ENCODE measurements around the gene CCDC186. TPM values are rescaled to one million over a fixed set of nuclear protein-coding genes. Genes with fewer than 3 reads are reported as not detected.
"Not testable (repeated sequence)": the region's sequence is repeated elsewhere in the genome, so short reads cannot be mapped to it uniquely, and the experiment has no call there.

CCDC186 gene
- total RNA-seq, 1 donor from 2014 or later: 28.8 TPM

DNA sequence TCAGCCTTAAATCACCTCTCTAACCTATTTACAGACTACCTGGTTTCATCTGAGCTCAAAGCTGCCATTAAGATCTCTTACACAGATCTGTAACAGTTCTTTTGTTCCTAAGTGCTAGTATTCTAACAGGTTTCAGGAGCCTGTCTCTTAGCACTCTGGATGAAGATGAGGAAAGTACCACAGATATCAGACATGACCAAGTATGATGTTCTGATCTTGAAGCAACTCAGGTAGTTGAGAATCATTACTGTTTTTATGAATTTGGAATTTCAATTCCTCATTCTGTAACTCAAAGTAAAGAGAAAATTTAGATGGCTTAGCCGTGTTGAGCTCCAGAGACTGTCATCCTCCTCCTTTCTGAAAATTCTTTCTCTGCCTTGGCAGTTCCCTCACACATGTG is 30.8 kb downstream of the CCDC186 start:
- H3K27me3 ChIP-seq (ENCODE audit: insufficient read depth, low read length): no peaks in the 10 kb centered on the region
- H3K9me3 ChIP-seq (ENCODE audit: insufficient read depth, low read depth, low read length): no peaks in the 10 kb centered on the region
- TF ChIP-seq EZH2 (IDR thresholded peaks at IDR 0.05; ENCODE audit: insufficient read depth, low read length) (no peak), CTCF (IDR thresholded peaks at IDR 0.05; ENCODE audit: insufficient read depth, low read depth, low read length) (no peak)
- H2AFZ ChIP-seq (ENCODE audit: low read depth, low read length): no peak overlapping the region
- H3K4me3 Mint-ChIP-seq (ENCODE audit: unreplicated experiment): no peak overlapping the region
- no peaks in the 10 kb centered on the region for H3K4me1 ChIP-seq (ENCODE audit: insufficient read depth, low read length)
- peaks cover 9% of the 10 kb centered on the region for H3K36me3 Mint-ChIP-seq (ENCODE audit: low read depth, unreplicated experiment)
- no peaks in the 10 kb centered on the region for H3K27me3 Mint-ChIP-seq (ENCODE audit: low read depth, unreplicated experiment)
- no peak overlapping the region for H3K4me3 ChIP-seq (ENCODE audit: insufficient read depth, low read depth, low read length)
- no peaks in the 10 kb centered on the region for H3K9me3 Mint-ChIP-seq (ENCODE audit: unreplicated experiment)
- DNase-seq (ENCODE audit: low read depth) (no peak), FAIRE-seq (no peak)
- H3K4me1 Mint-ChIP-seq (ENCODE audit: low read depth, unreplicated experiment): no peaks in the 10 kb centered on the region
- H3K27ac ChIP-seq (ENCODE audit: low read depth, low read length): no peak overlapping the region
- no peak overlapping the region for H3K4me2 ChIP-seq (ENCODE audit: low read length)
- H3K36me3 ChIP-seq (ENCODE audit: insufficient read depth, low read length): peaks cover 9% of the 10 kb centered on the region
- no peak overlapping the region for H3K9ac ChIP-seq (ENCODE audit: low read length)
- no peaks in the 10 kb centered on the region for H4K20me1 ChIP-seq (ENCODE audit: insufficient read depth, low read length)
- H3K79me2 ChIP-seq (ENCODE audit: insufficient read depth, low read length): peaks cover 2% of the 10 kb centered on the region
- no peak overlapping the region for H3K27ac Mint-ChIP-seq (ENCODE audit: unreplicated experiment)

DNA sequence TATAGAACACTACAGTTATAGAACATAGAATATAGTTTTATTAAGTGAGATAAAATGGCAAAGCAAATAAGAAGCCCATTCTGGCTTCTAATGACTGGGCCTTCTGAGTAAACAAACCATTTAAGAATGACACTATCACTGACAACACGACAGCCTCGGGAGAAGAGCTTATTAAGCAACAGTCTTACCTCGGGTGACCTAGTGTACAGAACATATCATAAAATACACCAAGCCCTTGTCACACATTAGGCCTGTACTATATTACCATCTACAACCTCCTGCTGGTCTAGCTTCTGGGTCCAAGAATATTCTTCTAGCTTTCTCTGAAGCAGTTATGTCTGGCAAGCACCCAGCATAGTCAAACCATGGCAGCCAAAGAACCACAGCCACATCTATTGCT is 32.0 kb downstream of the CCDC186 start:
- Mint-ChIP-seq H3K4me1 (ENCODE audit: low read depth, unreplicated experiment) (no peaks in the 10 kb centered on the region), H3K36me3 (ENCODE audit: low read depth, unreplicated experiment) (peaks cover 8% of the 10 kb centered on the region), H3K27ac (ENCODE audit: unreplicated experiment) (no peak overlapping the region), H3K4me3 (ENCODE audit: unreplicated experiment) (no peak overlapping the region), H3K9me3 (ENCODE audit: unreplicated experiment) (no peaks in the 10 kb centered on the region), H3K27me3 (ENCODE audit: low read depth, unreplicated experiment) (no peaks in the 10 kb centered on the region)
- Histone ChIP-seq H4K20me1 (ENCODE audit: insufficient read depth, low read length) (no peaks in the 10 kb centered on the region), H3K4me1 (ENCODE audit: insufficient read depth, low read length) (no peaks in the 10 kb centered on the region), H2AFZ (ENCODE audit: low read depth, low read length) (no peak overlapping the region), H3K27ac (ENCODE audit: low read depth, low read length) (no peak overlapping the region), H3K9me3 (ENCODE audit: insufficient read depth, low read depth, low read length) (no peaks in the 10 kb centered on the region), H3K27me3 (ENCODE audit: insufficient read depth, low read length) (no peaks in the 10 kb centered on the region), H3K4me3 (ENCODE audit: insufficient read depth, low read depth, low read length) (no peak overlapping the region), H3K36me3 (ENCODE audit: insufficient read depth, low read length) (peaks cover 9% of the 10 kb centered on the region), H3K9ac (ENCODE audit: low read length) (no peak overlapping the region), H3K79me2 (ENCODE audit: insufficient read depth, low read length) (no peaks in the 10 kb centered on the region), H3K4me2 (ENCODE audit: low read length) (no peak overlapping the region)
- DNase-seq (ENCODE audit: low read depth): no peak
- no peak for FAIRE-seq
- TF ChIP-seq EZH2 (IDR thresholded peaks at IDR 0.05; ENCODE audit: insufficient read depth, low read length) (no peak), CTCF (IDR thresholded peaks at IDR 0.05; ENCODE audit: insufficient read depth, low read depth, low read length) (no peak)

- H3K9me3 Mint-ChIP-seq (ENCODE audit: unreplicated experiment); H3K4me3 ChIP-seq (ENCODE audit: insufficient read depth, low read depth, low read length); H3K4me3 Mint-ChIP-seq (ENCODE audit: unreplicated experiment); H3K4me2 ChIP-seq (ENCODE audit: low read length); H3K4me1 ChIP-seq (ENCODE audit: insufficient read depth, low read length); H2AFZ ChIP-seq (ENCODE audit: low read depth, low read length); H3K79me2 ChIP-seq (ENCODE audit: insufficient read depth, low read length); H3K4me1 Mint-ChIP-seq (ENCODE audit: low read depth, unreplicated experiment); H3K27me3 Mint-ChIP-seq (ENCODE audit: low read depth, unreplicated experiment); FAIRE-seq; H3K9ac ChIP-seq (ENCODE audit: low read length); H3K27ac Mint-ChIP-seq (ENCODE audit: unreplicated experiment); DNase-seq (ENCODE audit: low read depth); H3K27me3 ChIP-seq (ENCODE audit: insufficient read depth, low read length); H3K9me3 ChIP-seq (ENCODE audit: insufficient read depth, low read depth, low read length); H3K27ac ChIP-seq (ENCODE audit: low read depth, low read length); H3K36me3 Mint-ChIP-seq (ENCODE audit: low read depth, unreplicated experiment); H4K20me1 ChIP-seq (ENCODE audit: insufficient read depth, low read length): not testable (repeated sequence)
- H3K36me3 ChIP-seq (ENCODE audit: insufficient read depth, low read length): peaks cover 11% of the 10 kb centered on the region
These were observed 33.2 kb downstream of the CCDC186 start for GRCh38 chr10:114140827-114141226.
